H1 (cell line): ENCODE data around the gene DGKD. TPM values are rescaled to one million over a fixed set of nuclear protein-coding genes. Genes with fewer than 3 reads are reported as not detected.

ENCODE experiments used
- CTCF ChIA-PET: fragments of 300-600 bp; sonication (Branson Sonifier 250); formaldehyde crosslinking; loops from one replicate; lab custom pipeline; 2021; ENCODE audit not compliant: partially characterized antibody; lab: Charles Lee
- POLR2A ChIA-PET: fragments of 300-600 bp; sonication (Branson Sonifier 250); formaldehyde crosslinking; loops from one replicate; lab custom pipeline; 2021; ENCODE audit warnings: inconsistent platforms; ENCODE audit not compliant: partially characterized antibody; lab: Charles Lee
- DNase-seq, 2 experiments: peaks; one replicate each; pipeline versions ENCODE4 v3.0.0 to v3.0.0-alpha.2; 2010 to 2022; ENCODE audit warnings: low spot score in 2 of 2, low read depth in 1 of 2, mixed read lengths in 1 of 2
- FAIRE-seq: peaks from 2 replicates; lab custom pipeline; 2011; peaks lifted over from hg19 to GRCh38; lab: Jason Lieb, UNC
- H2AFZ ChIP-seq: 2 replicates; pipeline ENCODE4 v1.8.1; 2012; ENCODE audit warnings: low read length, inconsistent platforms
- H2AK5ac ChIP-seq: 2 replicates; pipeline ENCODE4 v1.6.1; 2013; ENCODE audit warnings: low read depth, low read length
- H2BK120ac ChIP-seq: replicated peaks from 2 replicates; pipeline ENCODE3; 2013; ENCODE audit warnings: low read depth, low read length, inconsistent platforms
- H2BK12ac ChIP-seq: 2 replicates; pipeline ENCODE4 v1.6.1; 2013; ENCODE audit warnings: low read depth, low read length
- H2BK15ac ChIP-seq: 2 replicates; pipeline ENCODE4 v1.6.1; 2013; ENCODE audit warnings: low read length
- H2BK20ac ChIP-seq: 2 replicates; pipeline ENCODE4 v1.6.1; 2013; ENCODE audit warnings: low read length
- H2BK5ac ChIP-seq: 2 replicates; pipeline ENCODE4 v1.6.1; 2013; ENCODE audit warnings: low read depth, low read length
- H3K14ac ChIP-seq: 2 replicates; pipeline ENCODE4 v1.6.1; 2013; ENCODE audit warnings: inconsistent platforms; ENCODE audit not compliant: insufficient read length
- H3K18ac ChIP-seq: 2 replicates; pipeline ENCODE4 v1.6.1; 2013; ENCODE audit warnings: low read length; ENCODE audit errors: extremely low read depth
- H3K23ac ChIP-seq: 2 replicates; pipeline ENCODE4 v1.6.1; 2013; ENCODE audit warnings: inconsistent platforms; ENCODE audit not compliant: insufficient read length
- H3K23me2 ChIP-seq: 2 replicates; pipeline ENCODE4 v1.6.1; 2013; ENCODE audit warnings: low read depth, low read length
- H3K27ac ChIP-seq: 2 replicates; pipeline ENCODE4 v1.6.1; 2011; ENCODE audit warnings: low read depth, low read length, inconsistent platforms
- H3K27me3 ChIP-seq, 4 experiments: replicated peaks in 1 of 4; 1 replicate in 1 of 4; 2 replicates in 3 of 4; pipeline versions ENCODE4 v1.6.1 to v1.8.1; 2011 to 2013; ENCODE audit warnings: low read length in 3 of 4, mild to moderate bottlenecking in 3 of 4, inconsistent platforms in 2 of 4, mixed read lengths in 2 of 4, moderate library complexity in 1 of 4; ENCODE audit not compliant: control insufficient read depth in 3 of 4, insufficient read depth in 3 of 4; ENCODE audit errors: extremely low read depth in 1 of 4
- H3K36me3 ChIP-seq, 4 experiments: 2 replicates each; pipeline versions ENCODE4 v1.6.1 to v1.8.1; 2011 to 2013; ENCODE audit warnings: mild to moderate bottlenecking in 4 of 4, low read length in 3 of 4, moderate library complexity in 2 of 4, control low read depth in 1 of 4, inconsistent platforms in 1 of 4; ENCODE audit not compliant: insufficient read depth in 4 of 4, control insufficient read depth in 2 of 4
- H3K4ac ChIP-seq: replicated peaks from 2 replicates; pipeline ENCODE3; 2013; ENCODE audit warnings: low read length, low read depth, mixed read lengths, inconsistent platforms; ENCODE audit not compliant: insufficient read length
- H3K4me1 ChIP-seq, 4 experiments: replicated peaks in 1 of 4; 1 replicate in 1 of 4; 2 replicates in 3 of 4; pipeline versions ENCODE4 v1.6.1 to v1.8.1; 2011 to 2013; ENCODE audit warnings: low read length in 3 of 4, inconsistent platforms in 2 of 4, mixed read lengths in 1 of 4; ENCODE audit not compliant: insufficient read depth in 4 of 4, control insufficient read depth in 3 of 4
- H3K4me2 ChIP-seq, 2 experiments: 2 replicates each; pipeline versions ENCODE4 v1.6.1 to v1.8.1; 2011 to 2013; ENCODE audit warnings: low read depth in 2 of 2, low read length in 2 of 2, control low read depth in 1 of 2, inconsistent platforms in 1 of 2, mild to moderate bottlenecking in 1 of 2; ENCODE audit not compliant: insufficient read depth in 1 of 2
- H3K4me3 ChIP-seq, 4 experiments: fragments of 200-600, 300-600 bp in 1 of 4; sonication (generic), shearing (Covaris generic), sonication (Bioruptor Twin) in 1 of 4; 2 replicates each; pipeline versions ENCODE4 v1.5.1 to v1.8.1; 2011 to 2016; ENCODE audit warnings: low read length in 4 of 4, low read depth in 3 of 4, control low read depth in 2 of 4, inconsistent platforms in 2 of 4, mild to moderate bottlenecking in 2 of 4, mixed read lengths in 1 of 4, moderate library complexity in 1 of 4; ENCODE audit not compliant: insufficient read depth in 2 of 4; ENCODE audit errors: extremely low read depth in 1 of 4
- H3K56ac ChIP-seq: replicated peaks from 2 replicates; pipeline ENCODE3; 2013; ENCODE audit warnings: low read depth, mild to moderate bottlenecking, mixed read lengths, low read length, inconsistent platforms; ENCODE audit not compliant: insufficient read length
- H3K79me1 ChIP-seq: 2 replicates; pipeline ENCODE4 v1.6.1; 2013; ENCODE audit warnings: low read depth, low read length, control low read depth
- H3K79me2 ChIP-seq, 2 experiments: 2 replicates each; pipeline versions ENCODE4 v1.6.1 to v1.8.1; 2012 to 2013; ENCODE audit warnings: low read length in 2 of 2, mild to moderate bottlenecking in 2 of 2, inconsistent platforms in 1 of 2; ENCODE audit not compliant: insufficient read depth in 2 of 2, control insufficient read depth in 1 of 2
- H3K9ac ChIP-seq, 4 experiments: replicated peaks in 1 of 4; 1 replicate in 1 of 4; 2 replicates in 3 of 4; pipeline versions ENCODE4 v1.6.1 to v1.8.1; 2011 to 2013; ENCODE audit warnings: low read depth in 3 of 4, low read length in 3 of 4, control low read depth in 2 of 4, mild to moderate bottlenecking in 2 of 4, moderate library complexity in 2 of 4, inconsistent platforms in 1 of 4; ENCODE audit errors: extremely low read depth in 1 of 4
- H3K9me3 ChIP-seq, 2 experiments: 2 replicates each; pipeline versions ENCODE4 v1.6.1 to v1.8.1; 2012 to 2013; ENCODE audit warnings: mild to moderate bottlenecking in 2 of 2, moderate library complexity in 2 of 2, control low read depth in 1 of 2, inconsistent platforms in 1 of 2, low read depth in 1 of 2, low read length in 1 of 2, mixed read lengths in 1 of 2; ENCODE audit not compliant: insufficient read depth in 2 of 2
- H4K20me1 ChIP-seq, 2 experiments: replicated peaks in 1 of 2; 2 replicates each; pipeline versions ENCODE3 to v1.8.1; 2011 to 2013; ENCODE audit warnings: inconsistent platforms in 2 of 2, low read length in 2 of 2, mild to moderate bottlenecking in 1 of 2; ENCODE audit not compliant: insufficient read depth in 2 of 2, control insufficient read depth in 1 of 2
- H4K5ac ChIP-seq: 2 replicates; pipeline ENCODE4 v1.6.1; 2013; ENCODE audit warnings: low read length, low read depth, mixed read lengths, inconsistent platforms; ENCODE audit not compliant: insufficient read length
- H4K8ac ChIP-seq: 2 replicates; pipeline ENCODE4 v1.8.0; 2013; ENCODE audit warnings: mild to moderate bottlenecking, moderate library complexity, low read length, inconsistent platforms; ENCODE audit not compliant: insufficient read depth; ENCODE audit errors: extremely low read depth
- H4K91ac ChIP-seq: replicated peaks from 2 replicates; pipeline ENCODE3; 2013; ENCODE audit warnings: low read length, mixed read lengths, inconsistent platforms; ENCODE audit not compliant: insufficient read length
- SP4 ChIP-seq: IDR thresholded peaks from 2 replicates; pipeline ENCODE4 v1.6.1; 2012; ENCODE audit warnings: low read length, inconsistent platforms
- YY1 ChIP-seq: IDR thresholded peaks from 2 replicates; pipeline ENCODE4 v1.6.1; 2011; ENCODE audit warnings: low read depth, mild to moderate bottlenecking, low read length
- WGBS, 2 experiments: shearing (Covaris generic) in 1 of 2; methylation state at CpG; one replicate each; pipeline versions ENCODE4 v1.1.6 to v1.1.7; 2013 to 2015; ENCODE audit warnings: low lambda C conversion rate in 2 of 2, mixed read lengths in 2 of 2, inconsistent platforms in 1 of 2, low coverage in 1 of 2, missing lambda C conversion rate in 1 of 2; ENCODE audit not compliant: insufficient replicate concordance in 2 of 2, insufficient coverage in 1 of 2, insufficient read length in 1 of 2; ENCODE audit errors: extremely low coverage in 1 of 2, missing lambda C conversion rate in 1 of 2; 5-methylcytosine and 5-hydroxymethylcytosine counted together
- polyA plus RNA-seq, 7 experiments: library from polyadenylated mRNA; depleted of rRNA in 3 of 7; stranded (reverse) in 5 of 7; unstranded in 2 of 7; fragments of >200 nt in 5 of 7; fragments of 200-250 nt in 2 of 7; gene quantifications; 1 replicate in 5 of 7; 2 replicates in 1 of 7; 4 replicates in 1 of 7; pipeline versions ENCODE4 v1.2.1 to v1.2.3, GENCODE V29; 2011 to 2013; ENCODE audit warnings: missing spikeins in 2 of 7, mixed read lengths in 2 of 7
- total RNA-seq: library from RNA; stranded (reverse); fragmentation: NEBNext Ultra II Directional; extraction: Animal tissue kit (Norgen Biotek cat#: 25700); gene quantifications from 2 replicates; pipeline ENCODE4 v1.2.1, GENCODE V29; 2021

Gene DGKD
- total and polyA plus RNA-seq, 2 of the 8 experiments (the other 6 are each of a cell fraction or from before 2014, with no cell fraction given) = 7.7 to 30.9 TPM

- Histone ChIP-seq H3K14ac (no peak overlapping the region), H3K23me2 (no peaks in the 10 kb centered on the region), H2BK15ac (no peak overlapping the region), H3K36me3 (no peaks in the 10 kb centered on the region), H2BK20ac (no peak overlapping the region), H2BK120ac (no peak overlapping the region), H4K20me1 (no peaks in the 10 kb centered on the region), H3K4me2 (no peak overlapping the region), H3K79me2 (no peaks in the 10 kb centered on the region), H2AK5ac (no peak overlapping the region), H3K79me1 (no peaks in the 10 kb centered on the region), H4K91ac (no peak overlapping the region), H2BK12ac (no peak overlapping the region), H3K9ac (no peak overlapping the region), H2AFZ (no peak overlapping the region), H3K4me1 (no peaks in the 10 kb centered on the region), H3K4ac (no peak overlapping the region), H3K56ac (no peak overlapping the region), H2BK5ac (no peak overlapping the region), H4K8ac (no peak overlapping the region), H3K9me3 (0 out of 4 replicates have a peak, but pooled peaks cover 0 to 4% of the 10 kb centered on the region in 2 experiments), H3K23ac (no peak overlapping the region), H3K27me3 (no peaks in the 10 kb centered on the region; a peak in 1 of 7 replicates), H3K27ac (no peak overlapping the region), H4K5ac (no peak overlapping the region), H3K18ac (no peak overlapping the region), H3K4me3 (no peak overlapping the region)
- ChIA-PET CTCF (interaction anchor here (0.6 to 2.6 kb wide), 5 partner anchors 10 to 491 kb away, joined by 3 to 8 read pairs (median 3); no protein-coding TSS in a partner anchor), POLR2A (interaction anchor here (1.2 kb wide), 1 partner anchor 13 kb away, joined by 3 read pairs; no protein-coding TSS in a partner anchor)
- 93% methylated on average over 5 of the region's 5 CpGs; no CpG with 5 or more reads in 1 of the 2 experiments for WGBS, 2 experiments
- TF ChIP-seq SP4 = no peak
- TF ChIP-seq YY1 = no peak
- no peak for DNase-seq
- FAIRE-seq = no peak
Measured at GRCh38 chr2:233342301-233342700, 12.0 kb upstream of the DGKD start.
